H9 (cell line): ENCODE results near the gene IFFO2. TPM values are rescaled to one million over a fixed set of nuclear protein-coding genes. Genes with fewer than 3 reads are reported as not detected.

Experiments
- DNase-seq: peaks from one replicate; pipeline ENCODE4 v3.0.0-alpha.2; 2017
- H2AFZ ChIP-seq: one replicate; pipeline ENCODE4 v1.6.1; 2013; ENCODE audit warnings: mild to moderate bottlenecking, low read length, control low read depth, moderate library complexity
- H2AK5ac ChIP-seq: 2 replicates; pipeline ENCODE4 v1.6.1; 2013; ENCODE audit warnings: low read length, control low read depth, mixed read lengths; ENCODE audit not compliant: insufficient read length
- H2BK120ac ChIP-seq: one replicate; pipeline ENCODE4 v1.6.1; 2013; ENCODE audit warnings: low read depth, mild to moderate bottlenecking, low read length, control low read depth, inconsistent platforms; ENCODE audit not compliant: poor library complexity, severe bottlenecking
- H2BK12ac ChIP-seq: 2 replicates; pipeline ENCODE4 v1.6.1; 2013; ENCODE audit warnings: low read length, control low read depth, mixed read lengths, low read depth; ENCODE audit not compliant: insufficient read length
- H2BK15ac ChIP-seq: 2 replicates; pipeline ENCODE4 v1.6.1; 2013; ENCODE audit warnings: low read depth, low read length, control low read depth
- H2BK20ac ChIP-seq: one replicate; pipeline ENCODE4 v1.6.1; 2013; ENCODE audit warnings: low read depth, mild to moderate bottlenecking, low read length, control low read depth, inconsistent platforms; ENCODE audit not compliant: poor library complexity, severe bottlenecking
- H2BK5ac ChIP-seq: 2 replicates; pipeline ENCODE4 v1.6.1; 2013; ENCODE audit warnings: low read length, control low read depth, mixed read lengths; ENCODE audit not compliant: insufficient read length
- H3K14ac ChIP-seq: 2 replicates; pipeline ENCODE4 v1.6.1; 2013; ENCODE audit warnings: low read length, control low read depth; ENCODE audit not compliant: insufficient read depth
- H3K18ac ChIP-seq: 2 replicates; pipeline ENCODE4 v1.6.1; 2013; ENCODE audit warnings: low read depth, mild to moderate bottlenecking, mixed read lengths, low read length, control low read depth; ENCODE audit not compliant: insufficient read length
- H3K23ac ChIP-seq: 2 replicates; pipeline ENCODE4 v1.6.1; 2013; ENCODE audit warnings: low read length, control low read depth, mixed read lengths, low read depth; ENCODE audit not compliant: insufficient read length
- H3K23me2 ChIP-seq: 2 replicates; pipeline ENCODE4 v1.6.1; 2013; ENCODE audit warnings: low read depth, mild to moderate bottlenecking, mixed read lengths, low read length, control low read depth; ENCODE audit not compliant: insufficient read length, poor library complexity, severe bottlenecking
- H3K27ac ChIP-seq: 2 replicates; pipeline ENCODE4 v1.5.1; 2013; ENCODE audit warnings: low read length, control low read depth, mixed read lengths, low read depth; ENCODE audit not compliant: insufficient read length
- H3K27me3 ChIP-seq: 2 replicates; pipeline ENCODE4 v1.6.1; 2013; ENCODE audit warnings: low read length, control low read depth, inconsistent platforms; ENCODE audit not compliant: insufficient read depth
- H3K4ac ChIP-seq: 2 replicates; pipeline ENCODE4 v1.6.1; 2013; ENCODE audit warnings: low read depth, mild to moderate bottlenecking, control low read depth, inconsistent platforms, low read length, moderate library complexity
- H3K4me1 ChIP-seq: 2 replicates; pipeline ENCODE4 v1.6.1; 2013; ENCODE audit warnings: low read length, control low read depth, inconsistent platforms; ENCODE audit not compliant: insufficient read depth
- H3K4me2 ChIP-seq: 2 replicates; pipeline ENCODE4 v1.6.1; 2013; ENCODE audit warnings: low read length, control low read depth, mixed read lengths; ENCODE audit not compliant: insufficient read length, insufficient read depth
- H3K56ac ChIP-seq: 2 replicates; pipeline ENCODE4 v1.6.1; 2013; ENCODE audit warnings: low read depth, mild to moderate bottlenecking, mixed read lengths, low read length, control low read depth; ENCODE audit not compliant: insufficient read length
- H3K79me1 ChIP-seq: 2 replicates; pipeline ENCODE4 v1.6.1; 2013; ENCODE audit warnings: low read depth, mild to moderate bottlenecking, moderate library complexity, low read length, control low read depth, inconsistent platforms; ENCODE audit not compliant: insufficient read depth, poor library complexity, severe bottlenecking
- H3K79me2 ChIP-seq: 2 replicates; pipeline ENCODE4 v1.6.1; 2013; ENCODE audit warnings: low read length, control low read depth, inconsistent platforms; ENCODE audit not compliant: insufficient read depth
- H3K9ac ChIP-seq: 2 replicates; pipeline ENCODE4 v1.6.1; 2013; ENCODE audit warnings: low read length, control low read depth, mixed read lengths; ENCODE audit not compliant: insufficient read length; ENCODE audit errors: extremely low read depth
- H3K9me3 ChIP-seq: one replicate; pipeline ENCODE4 v1.6.1; 2013; ENCODE audit warnings: low read depth, low read length, inconsistent platforms; ENCODE audit not compliant: control insufficient read depth
- H3T11ph ChIP-seq: one replicate; pipeline ENCODE4 v1.6.1; 2013; ENCODE audit warnings: mild to moderate bottlenecking, low read length, control low read depth, inconsistent platforms
- H4K20me1 ChIP-seq: one replicate; pipeline ENCODE4 v1.6.1; 2013; ENCODE audit not compliant: control insufficient read depth, insufficient read length, insufficient read depth
- H4K5ac ChIP-seq: 2 replicates; pipeline ENCODE4 v1.6.1; 2013; ENCODE audit warnings: low read depth, mild to moderate bottlenecking, mixed read lengths, low read length, control low read depth; ENCODE audit not compliant: insufficient read length
- H4K8ac ChIP-seq: replicated peaks from 2 replicates; pipeline ENCODE4 v1.6.1; 2013; ENCODE audit warnings: low read length, control low read depth, mixed read lengths, low read depth; ENCODE audit not compliant: insufficient read length
- H4K91ac ChIP-seq: 2 replicates; pipeline ENCODE4 v1.6.1; 2013; ENCODE audit warnings: low read depth, mild to moderate bottlenecking, moderate library complexity, mixed read lengths, low read length, control low read depth; ENCODE audit not compliant: insufficient read length
- H3K27ac Mint-ChIP-seq, 3 experiments: 2 replicates in 2 of 3; 3 replicates in 1 of 3; pipeline ENCODE4 v1.8.0; 2020 to 2021; ENCODE audit warnings: mixed read lengths in 3 of 3, mild to moderate bottlenecking in 1 of 3, moderate library complexity in 1 of 3
- H3K27me3 Mint-ChIP-seq: 2 replicates; pipeline ENCODE4 v1.8.0; 2021; ENCODE audit warnings: low read depth, mild to moderate bottlenecking, moderate library complexity, mixed read lengths
- H3K36me3 Mint-ChIP-seq, 3 experiments: 2 replicates in 2 of 3; 3 replicates in 1 of 3; pipeline ENCODE4 v1.8.0; 2020 to 2021; ENCODE audit warnings: low read depth in 3 of 3, mixed read lengths in 3 of 3; ENCODE audit not compliant: insufficient read depth in 1 of 3
- H3K4me1 Mint-ChIP-seq, 2 experiments: 2 replicates each; pipeline ENCODE4 v1.8.0; 2020; ENCODE audit warnings: mixed read lengths in 2 of 2
- H3K4me3 Mint-ChIP-seq, 2 experiments: 2 replicates in 1 of 2; 3 replicates in 1 of 2; pipeline ENCODE4 v1.8.0; 2020 to 2021; ENCODE audit warnings: mild to moderate bottlenecking in 2 of 2, mixed read lengths in 2 of 2, moderate library complexity in 1 of 2
- H3K9me3 Mint-ChIP-seq, 2 experiments: 2 replicates in 1 of 2; 3 replicates in 1 of 2; pipeline ENCODE4 v1.8.0; 2020; ENCODE audit warnings: mild to moderate bottlenecking in 2 of 2, mixed read lengths in 2 of 2, moderate library complexity in 1 of 2
- CTCF ChIP-seq: fragments of 200-600 bp; sonication (generic); conservative IDR thresholded peaks from 3 replicates; pipeline ENCODE4 v1.8.0; 2021; ENCODE audit warnings: antibody characterized with exemption, mild to moderate bottlenecking
- WGBS: extraction: QIAGEN DNeasy Blood & Tissue Kit; methylation state at CpG from one replicate; pipeline ENCODE4 v1.1.7; 2013; ENCODE audit warnings: missing lambda C conversion rate, low lambda C conversion rate, mixed read lengths; ENCODE audit not compliant: insufficient read length; ENCODE audit errors: extremely low coverage; 5-methylcytosine and 5-hydroxymethylcytosine counted together
- total RNA-seq: library from RNA; stranded (reverse); gene quantifications from 2 replicates; pipeline ENCODE4 v1.2.1, GENCODE V29; 2021

IFFO2 gene
- total RNA-seq, 1 experiment from 2014 or later, result 3.6 TPM

- Histone ChIP-seq H3K27ac (no peak overlapping the region), H3K4me1 (no peaks in the 10 kb centered on the region), H3K18ac (no peak overlapping the region), H2BK120ac (no peak overlapping the region), H4K5ac (no peak overlapping the region), H3K23ac (no peak overlapping the region), H4K8ac (no peak overlapping the region), H3K23me2 (no peaks in the 10 kb centered on the region), H3K56ac (no peak overlapping the region), H3K79me2 (no peaks in the 10 kb centered on the region), H3K9me3 (no peaks in the 10 kb centered on the region), H2BK15ac (no peak overlapping the region), H3K79me1 (no peaks in the 10 kb centered on the region), H3K4me2 (no peak overlapping the region), H2BK5ac (no peak overlapping the region), H3K9ac (no peak overlapping the region), H3K27me3 (no peaks in the 10 kb centered on the region), H3K14ac (no peak overlapping the region), H2AFZ (no peak overlapping the region), H3T11ph (no peak overlapping the region), H2AK5ac (no peak overlapping the region), H4K91ac (no peak overlapping the region), H4K20me1 (no peaks in the 10 kb centered on the region), H2BK12ac (no peak overlapping the region), H3K4ac (no peak overlapping the region), H2BK20ac (no peak overlapping the region)
- Mint-ChIP-seq H3K4me3 (no peak overlapping the region), H3K9me3 (peaks cover 20 to 21% of the 10 kb centered on the region in 2 experiments), H3K36me3 (peaks cover 0 to 17% (median 8%) of the 10 kb centered on the region in 3 experiments; a peak in 5 of 7 replicates), H3K27ac (no peak overlapping the region), H3K4me1 (0 out of 4 replicates have a peak, but pooled peaks cover 0 to 2% of the 10 kb centered on the region in 2 experiments), H3K27me3 (peaks cover 45% of the 10 kb centered on the region)
- TF ChIP-seq CTCF, result no peak
- WGBS, result no CpG with 5 or more reads among the region's 6 CpGs
- no peak for DNase-seq
Measured at GRCh38 chr1:18996548-18997177, 40.2 kb upstream of the IFFO2 start.
